CD4-positive, alpha-beta T cell treated with Interleukin-15 for 4 hours (primary cell): ENCODE data around the gene USP5.
A peak's percentile ranks its signal among the peaks of the same experiment; 100 is the strongest.

Source experiments
- DNase-seq: peaks from one replicate; pipeline ENCODE4 v3.0.0-alpha.2; 2020; ENCODE audit warnings: low spot score

Gene USP5, protein sequence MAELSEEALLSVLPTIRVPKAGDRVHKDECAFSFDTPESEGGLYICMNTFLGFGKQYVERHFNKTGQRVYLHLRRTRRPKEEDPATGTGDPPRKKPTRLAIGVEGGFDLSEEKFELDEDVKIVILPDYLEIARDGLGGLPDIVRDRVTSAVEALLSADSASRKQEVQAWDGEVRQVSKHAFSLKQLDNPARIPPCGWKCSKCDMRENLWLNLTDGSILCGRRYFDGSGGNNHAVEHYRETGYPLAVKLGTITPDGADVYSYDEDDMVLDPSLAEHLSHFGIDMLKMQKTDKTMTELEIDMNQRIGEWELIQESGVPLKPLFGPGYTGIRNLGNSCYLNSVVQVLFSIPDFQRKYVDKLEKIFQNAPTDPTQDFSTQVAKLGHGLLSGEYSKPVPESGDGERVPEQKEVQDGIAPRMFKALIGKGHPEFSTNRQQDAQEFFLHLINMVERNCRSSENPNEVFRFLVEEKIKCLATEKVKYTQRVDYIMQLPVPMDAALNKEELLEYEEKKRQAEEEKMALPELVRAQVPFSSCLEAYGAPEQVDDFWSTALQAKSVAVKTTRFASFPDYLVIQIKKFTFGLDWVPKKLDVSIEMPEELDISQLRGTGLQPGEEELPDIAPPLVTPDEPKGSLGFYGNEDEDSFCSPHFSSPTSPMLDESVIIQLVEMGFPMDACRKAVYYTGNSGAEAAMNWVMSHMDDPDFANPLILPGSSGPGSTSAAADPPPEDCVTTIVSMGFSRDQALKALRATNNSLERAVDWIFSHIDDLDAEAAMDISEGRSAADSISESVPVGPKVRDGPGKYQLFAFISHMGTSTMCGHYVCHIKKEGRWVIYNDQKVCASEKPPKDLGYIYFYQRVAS

DNA sequence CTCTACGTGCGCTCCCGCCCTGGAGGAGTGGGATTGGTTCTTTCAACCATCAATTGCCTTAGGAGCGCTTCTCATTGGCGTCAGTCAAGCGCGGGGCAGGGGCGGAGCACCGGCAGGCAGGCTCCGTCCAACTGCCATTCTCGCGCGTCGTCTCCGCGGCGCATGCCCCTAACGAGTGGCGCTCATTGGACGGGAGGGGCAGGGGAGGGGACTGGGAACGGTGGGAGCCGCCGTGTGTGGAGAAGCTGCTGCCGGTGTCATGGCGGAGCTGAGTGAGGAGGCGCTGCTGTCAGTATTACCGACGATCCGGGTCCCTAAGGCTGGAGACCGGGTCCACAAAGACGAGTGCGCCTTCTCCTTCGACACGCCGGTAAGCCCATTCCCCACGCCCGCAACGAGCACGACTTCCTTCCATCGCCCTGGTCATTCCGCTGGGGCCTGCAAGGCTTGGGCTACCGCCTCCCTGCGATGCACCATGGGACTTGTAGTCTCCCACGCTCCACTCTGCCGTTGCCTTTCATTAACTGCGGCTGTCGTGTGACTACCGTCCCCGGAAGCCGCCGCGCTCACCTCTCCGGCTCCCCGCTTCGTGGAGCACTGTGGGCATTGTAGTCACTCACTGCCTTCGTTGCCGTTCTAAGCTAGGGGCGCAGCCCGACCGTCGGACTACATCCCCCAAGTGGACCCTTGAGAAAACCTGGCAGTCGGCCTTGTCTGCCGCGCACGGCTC lies at the start of gene USP5:
Gene USP5 (plus strand): TSS at position 230 of the 730 bp plus-strand sequence. CDS start 30 bp downstream, at position 260.
- DNase-seq, result peak; percentile 99

DNA sequence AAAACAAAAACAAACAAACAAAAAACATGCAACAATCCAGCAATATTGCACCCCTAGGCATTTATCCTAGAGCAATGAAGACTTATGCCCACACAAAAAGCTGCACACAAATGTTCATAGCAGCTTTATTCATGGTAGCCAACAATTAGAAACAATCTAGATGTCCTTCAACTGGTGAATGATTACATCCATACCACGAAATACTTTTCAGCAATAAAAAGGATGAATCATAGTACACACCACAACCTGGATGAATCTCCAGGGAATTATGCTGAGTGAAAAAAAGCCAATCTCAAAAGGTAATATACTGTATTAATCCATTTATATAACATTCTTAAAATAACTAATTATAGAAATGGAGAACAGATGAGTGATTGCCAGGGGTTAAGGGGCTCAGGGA lies 44.8 kb upstream of the USP5 start:
- DNase-seq, result no peak

DNA sequence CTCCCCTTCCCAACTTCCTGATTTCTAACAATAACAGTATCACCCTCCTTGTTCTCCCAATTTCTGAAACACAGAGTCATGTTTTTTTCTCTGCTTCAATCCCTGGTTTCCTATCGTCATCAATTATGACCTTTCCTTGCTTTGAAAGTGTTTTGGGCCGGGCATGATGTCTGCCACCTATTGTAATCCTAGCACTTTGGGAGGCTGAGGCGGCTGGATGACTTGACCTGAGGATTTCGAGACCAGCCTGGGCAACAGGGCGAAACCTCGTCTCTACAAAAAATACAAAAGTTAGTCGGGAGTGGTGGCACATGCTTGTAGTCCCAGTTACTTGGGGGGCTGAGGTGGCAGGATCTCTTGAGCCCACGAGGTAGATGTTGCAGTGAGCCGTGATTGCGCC lies 42.9 kb upstream of the USP5 start:
- DNase-seq, result no peak

DNA sequence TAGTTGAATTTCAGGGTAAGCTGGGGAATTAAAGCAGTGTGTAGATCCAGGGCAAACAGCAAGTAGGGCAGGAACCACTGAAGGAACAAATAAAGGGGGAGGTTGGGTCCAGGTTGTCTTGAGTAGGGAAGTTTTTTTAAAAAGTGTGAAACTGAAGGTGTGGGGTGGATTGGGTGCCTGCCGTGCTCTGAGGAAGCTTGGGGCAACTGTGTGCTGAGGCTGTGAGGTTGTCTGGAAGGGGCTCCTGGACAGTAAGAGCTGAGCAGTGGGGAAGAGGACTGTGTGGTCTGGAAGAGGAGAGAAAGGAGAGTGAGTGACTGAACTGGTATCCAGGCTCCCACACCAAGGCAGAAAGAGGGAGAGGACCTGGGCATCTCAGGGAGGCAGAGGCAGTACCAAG lies 41.2 kb upstream of the USP5 start:
- DNase-seq, result no peak

DNA sequence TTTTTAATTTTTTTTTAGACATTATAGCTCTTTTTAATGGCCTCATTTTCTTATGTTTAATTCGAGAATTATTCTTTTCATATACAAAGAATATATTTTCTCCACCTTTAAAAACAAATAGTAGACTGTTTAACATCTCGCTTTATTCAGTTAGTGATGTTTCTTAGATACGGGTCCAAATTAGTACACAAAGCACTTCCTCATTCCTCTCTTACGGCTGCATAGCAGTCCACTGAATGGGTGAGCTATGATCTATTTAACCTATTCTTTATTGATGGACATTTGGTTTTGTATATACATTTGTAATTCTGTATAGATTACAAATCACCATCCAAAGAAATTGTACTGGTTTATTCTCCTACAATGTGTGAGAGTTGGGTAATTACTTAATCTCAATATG lies 38.6 kb upstream of the USP5 start:
- DNase-seq, result no peak

DNA sequence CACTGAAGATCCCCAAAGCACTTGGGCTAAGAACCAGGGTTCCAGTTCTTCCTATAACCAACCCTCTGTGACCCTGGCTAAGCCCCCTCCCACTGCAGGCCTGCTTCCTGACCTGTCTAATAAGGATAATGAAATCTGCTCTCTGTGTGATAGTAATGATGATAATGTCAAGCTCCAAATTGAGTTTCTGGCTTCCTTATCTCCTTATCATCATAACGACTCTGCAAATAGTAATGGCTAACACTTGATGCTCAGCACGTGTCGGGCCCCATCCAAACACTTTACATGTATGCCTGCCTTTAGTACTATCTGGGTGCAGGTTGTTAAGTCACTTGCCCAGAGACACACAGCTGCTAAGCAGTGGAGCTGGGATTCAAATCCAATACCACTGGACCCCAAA lies 35.4 kb upstream of the USP5 start:
- no peak for DNase-seq

DNA sequence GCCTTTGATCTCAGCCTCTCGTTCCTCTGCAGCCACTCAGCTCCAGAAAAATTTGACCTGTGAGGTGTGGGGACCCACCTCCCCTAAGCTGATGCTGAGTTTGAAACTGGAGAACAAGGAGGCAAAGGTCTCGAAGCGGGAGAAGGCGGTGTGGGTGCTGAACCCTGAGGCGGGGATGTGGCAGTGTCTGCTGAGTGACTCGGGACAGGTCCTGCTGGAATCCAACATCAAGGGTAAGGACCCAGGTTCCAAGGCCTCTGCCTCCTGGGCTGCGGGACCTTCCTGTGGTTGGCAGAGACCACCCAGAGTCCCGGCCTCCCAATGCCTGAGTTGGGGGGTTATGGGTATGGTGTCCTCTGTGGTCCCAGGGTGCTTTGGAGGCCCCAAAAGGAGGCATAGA lies 34.9 kb upstream of the USP5 start:
- no peak for DNase-seq

DNA sequence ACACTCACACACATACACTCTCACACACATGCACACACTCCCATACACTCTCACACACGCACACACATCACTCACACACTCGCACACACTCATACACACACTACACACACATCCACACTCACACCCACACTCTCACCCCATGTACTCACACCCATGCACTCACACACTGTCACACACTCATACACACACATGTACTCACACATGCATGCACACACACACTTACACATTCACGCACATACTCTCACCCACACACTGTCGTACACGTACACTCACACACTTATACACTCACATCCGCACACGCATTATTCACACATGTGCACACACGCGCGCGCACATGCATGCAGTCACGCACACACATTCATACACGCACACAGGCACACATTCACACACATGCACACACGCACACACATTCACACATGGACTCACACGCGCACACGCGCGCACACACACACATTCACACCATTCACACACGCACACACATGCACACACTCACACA lies 34.2 kb upstream of the USP5 start:
- no peak for DNase-seq

DNA sequence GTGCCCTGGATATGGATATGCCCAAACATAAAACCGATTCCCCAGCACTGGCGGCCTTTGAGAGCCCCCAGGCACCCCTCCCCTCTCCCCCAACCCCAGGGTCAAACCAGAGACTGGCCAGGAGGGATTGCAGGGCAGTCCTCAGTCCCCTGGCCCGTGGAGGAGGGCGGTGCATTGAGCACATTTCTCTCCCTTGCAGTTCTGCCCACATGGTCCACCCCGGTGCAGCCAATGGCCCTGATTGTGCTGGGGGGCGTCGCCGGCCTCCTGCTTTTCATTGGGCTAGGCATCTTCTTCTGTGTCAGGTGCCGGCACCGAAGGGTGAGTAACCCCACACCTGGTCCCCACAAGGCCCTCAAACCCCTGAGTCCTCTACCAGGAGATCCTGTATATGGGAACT lies 33.7 kb upstream of the USP5 start:
- DNase-seq, result no peak

DNA sequence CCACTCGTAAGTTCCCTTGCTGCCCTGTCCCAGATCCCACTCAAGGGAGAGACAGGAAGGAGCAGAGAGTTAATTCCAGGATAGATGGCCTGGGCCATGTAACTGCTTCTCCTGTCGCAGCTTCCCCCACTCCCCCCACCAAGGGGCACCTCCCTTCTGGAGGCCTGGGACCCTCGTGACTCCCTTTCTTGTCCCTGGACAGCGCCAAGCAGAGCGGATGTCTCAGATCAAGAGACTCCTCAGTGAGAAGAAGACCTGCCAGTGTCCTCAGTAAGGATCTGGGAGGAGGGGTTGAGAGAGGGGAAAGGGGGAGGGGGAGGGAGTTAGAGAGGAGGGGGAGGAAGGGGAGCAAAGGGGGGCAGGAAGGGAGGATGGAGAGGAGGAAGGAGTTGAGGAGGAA lies 33.3 kb upstream of the USP5 start:
- DNase-seq, result no peak

DNA sequence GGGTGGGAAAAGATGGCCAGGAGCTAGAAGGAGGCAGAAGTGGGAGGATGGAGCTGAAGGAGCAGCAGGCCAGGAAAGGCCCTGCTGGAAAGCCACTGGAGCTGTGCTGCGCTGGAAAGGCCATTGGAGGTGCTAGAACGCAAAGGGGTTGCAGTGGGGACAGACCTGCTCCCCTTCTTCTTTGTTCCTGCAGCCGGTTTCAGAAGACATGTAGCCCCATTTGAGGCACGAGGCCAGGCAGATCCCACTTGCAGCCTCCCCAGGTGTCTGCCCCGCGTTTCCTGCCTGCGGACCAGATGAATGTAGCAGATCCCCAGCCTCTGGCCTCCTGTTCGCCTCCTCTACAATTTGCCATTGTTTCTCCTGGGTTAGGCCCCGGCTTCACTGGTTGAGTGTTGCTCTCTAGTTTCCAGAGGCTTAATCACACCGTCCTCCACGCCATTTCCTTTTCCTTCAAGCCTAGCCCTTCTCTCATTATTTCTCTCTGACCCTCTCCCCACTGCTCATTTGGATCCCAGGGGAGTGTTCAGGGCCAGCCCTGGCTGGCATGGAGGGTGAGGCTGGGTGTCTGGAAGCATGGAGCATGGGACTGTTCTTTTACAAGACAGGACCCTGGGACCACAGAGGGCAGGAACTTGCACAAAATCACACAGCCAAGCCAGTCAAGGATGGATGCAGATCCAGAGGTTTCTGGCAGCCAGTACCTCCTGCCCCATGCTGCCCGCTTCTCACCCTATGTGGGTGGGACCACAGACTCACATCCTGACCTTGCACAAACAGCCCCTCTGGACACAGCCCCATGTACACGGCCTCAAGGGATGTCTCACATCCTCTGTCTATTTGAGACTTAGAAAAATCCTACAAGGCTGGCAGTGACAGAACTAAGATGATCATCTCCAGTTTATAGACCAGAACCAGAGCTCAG lies 32.6 kb upstream of the USP5 start:
- no peak for DNase-seq

DNA sequence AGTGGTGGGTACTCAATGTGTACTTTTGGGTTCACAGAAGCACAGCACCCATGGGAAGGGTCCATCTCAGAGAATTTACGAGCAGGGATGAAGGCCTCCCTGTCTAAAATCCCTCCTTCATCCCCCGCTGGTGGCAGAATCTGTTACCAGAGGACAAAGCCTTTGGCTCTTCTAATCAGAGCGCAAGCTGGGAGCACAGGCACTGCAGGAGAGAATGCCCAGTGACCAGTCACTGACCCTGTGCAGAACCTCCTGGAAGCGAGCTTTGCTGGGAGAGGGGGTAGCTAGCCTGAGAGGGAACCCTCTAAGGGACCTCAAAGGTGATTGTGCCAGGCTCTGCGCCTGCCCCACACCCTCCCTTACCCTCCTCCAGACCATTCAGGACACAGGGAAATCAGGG lies 31.8 kb upstream of the USP5 start:
- DNase-seq, result no peak

DNA sequence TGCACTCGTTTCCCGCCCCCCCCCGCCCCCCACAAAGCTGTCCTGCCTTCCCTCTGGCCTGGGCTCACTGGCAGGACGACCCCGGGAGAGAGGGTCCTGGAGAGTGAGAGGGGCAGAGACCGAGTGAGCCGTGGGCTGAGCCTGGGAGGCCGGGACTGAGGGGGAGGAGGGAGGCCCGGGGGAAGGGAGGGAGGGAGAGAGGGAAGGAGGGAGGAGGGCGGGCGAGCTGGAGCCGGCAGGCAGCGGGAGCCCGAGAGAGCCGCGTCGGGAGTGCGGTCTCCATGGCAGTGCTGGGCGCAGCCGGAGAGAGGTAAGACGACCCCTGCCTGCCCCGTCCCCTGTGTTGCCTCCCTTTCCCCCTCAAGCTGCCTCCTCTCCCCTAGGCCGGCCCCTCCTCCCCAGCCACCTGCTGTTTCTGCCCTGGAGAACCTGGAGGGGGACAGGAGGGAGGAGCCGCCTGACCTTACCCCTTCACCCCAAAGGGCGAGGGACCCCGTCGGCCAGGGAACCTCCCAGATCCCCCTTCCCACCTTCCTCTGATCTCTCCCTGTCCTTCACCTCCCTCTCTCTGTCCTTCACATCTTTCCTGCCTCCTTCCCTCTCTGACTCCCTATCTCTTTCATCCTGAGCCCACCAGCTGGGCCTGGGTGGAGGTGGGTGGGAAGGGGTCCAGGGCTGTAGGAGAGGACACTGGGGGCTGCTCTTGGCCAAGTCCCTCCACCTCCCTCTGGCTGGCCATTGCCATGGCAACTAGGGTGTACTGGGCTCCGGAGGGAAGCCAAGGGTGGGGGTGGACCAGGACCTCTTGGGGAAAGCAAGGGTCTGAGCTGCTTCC lies 30.1 kb upstream of the USP5 start, which contains the start of gene GPR162:
Gene GPR162 (plus strand): TSS at position 231 of the 835 bp plus-strand sequence. CDS start 2,078 bp downstream, outside the sequence.
- DNase-seq, result no peak

DNA sequence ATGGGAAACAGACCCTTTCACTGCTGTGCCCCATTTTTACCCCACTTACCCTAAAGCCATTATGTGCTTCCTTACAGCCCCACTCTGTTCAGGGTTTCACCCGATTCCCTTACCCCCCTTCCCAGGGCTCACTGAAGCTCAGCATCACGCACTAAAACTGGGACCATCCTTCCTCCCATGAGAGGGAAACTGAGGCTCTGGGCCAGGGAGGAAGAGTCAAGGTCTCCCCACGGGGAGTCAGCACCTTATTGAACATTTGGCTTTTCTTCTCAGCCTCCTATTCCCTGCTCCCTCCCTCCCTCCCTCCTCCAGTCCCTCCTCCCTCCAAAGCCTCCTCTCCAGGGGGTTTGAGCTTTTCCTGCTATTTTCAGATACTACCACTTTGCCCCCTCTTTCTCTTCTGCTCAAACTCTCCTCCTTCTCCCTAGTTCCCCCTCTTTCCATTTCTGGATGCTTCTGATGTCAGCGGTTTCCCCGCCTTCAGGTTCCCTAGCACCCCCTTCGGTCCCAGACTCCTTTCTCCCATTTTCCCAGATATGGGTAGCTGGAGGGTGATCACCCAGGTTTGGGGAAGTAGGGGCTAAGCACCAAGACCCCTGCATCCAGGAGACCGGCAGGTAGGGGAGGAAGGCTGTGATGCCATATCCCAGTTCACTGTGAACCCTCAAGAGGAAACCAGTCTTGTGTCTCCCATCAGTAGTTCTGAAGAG lies 29.4 kb upstream of the USP5 start:
- no peak for DNase-seq

DNA sequence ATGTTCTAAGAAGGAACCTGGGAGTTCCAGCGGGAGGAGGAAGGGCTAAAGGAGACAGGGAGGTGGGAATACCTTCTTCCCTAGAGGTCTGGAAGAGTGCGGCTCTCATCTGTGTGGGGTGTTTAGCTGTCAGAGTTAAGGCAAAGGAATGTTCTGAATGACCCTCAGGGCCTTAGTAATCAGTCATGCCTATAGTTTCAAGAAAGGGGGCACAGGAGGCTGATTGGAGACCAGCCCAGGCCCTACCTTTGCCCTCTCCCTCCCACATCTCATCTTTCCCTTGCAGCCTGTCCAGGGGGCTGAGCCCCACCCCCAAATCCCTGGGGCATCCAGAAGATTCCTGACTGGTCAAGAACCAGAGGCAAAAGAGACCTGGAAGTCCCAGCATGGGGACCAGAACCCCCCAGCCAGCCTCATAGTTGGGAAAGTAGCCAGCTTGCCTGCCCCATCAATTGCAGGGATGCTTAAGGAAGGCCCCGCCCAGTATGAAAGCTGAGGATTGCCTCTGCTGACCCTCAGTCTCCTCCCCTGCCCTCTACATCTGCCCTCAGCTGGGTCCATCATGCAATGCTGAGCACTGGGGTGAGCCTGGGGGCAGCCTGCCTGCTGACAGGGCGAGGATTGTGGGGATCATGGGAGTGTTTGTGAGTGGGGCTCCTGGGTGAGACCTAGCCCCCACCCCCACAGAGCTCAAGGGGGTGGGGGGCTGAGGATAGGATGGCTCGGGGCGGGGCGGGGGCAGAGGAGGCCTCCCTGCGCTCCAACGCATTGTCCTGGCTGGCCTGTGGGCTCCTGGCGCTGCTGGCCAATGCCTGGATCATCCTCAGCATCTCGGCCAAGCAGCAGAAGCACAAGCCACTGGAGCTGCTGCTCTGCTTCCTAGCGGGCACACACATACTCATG lies 28.5 kb upstream of the USP5 start:
- no peak for DNase-seq

DNA sequence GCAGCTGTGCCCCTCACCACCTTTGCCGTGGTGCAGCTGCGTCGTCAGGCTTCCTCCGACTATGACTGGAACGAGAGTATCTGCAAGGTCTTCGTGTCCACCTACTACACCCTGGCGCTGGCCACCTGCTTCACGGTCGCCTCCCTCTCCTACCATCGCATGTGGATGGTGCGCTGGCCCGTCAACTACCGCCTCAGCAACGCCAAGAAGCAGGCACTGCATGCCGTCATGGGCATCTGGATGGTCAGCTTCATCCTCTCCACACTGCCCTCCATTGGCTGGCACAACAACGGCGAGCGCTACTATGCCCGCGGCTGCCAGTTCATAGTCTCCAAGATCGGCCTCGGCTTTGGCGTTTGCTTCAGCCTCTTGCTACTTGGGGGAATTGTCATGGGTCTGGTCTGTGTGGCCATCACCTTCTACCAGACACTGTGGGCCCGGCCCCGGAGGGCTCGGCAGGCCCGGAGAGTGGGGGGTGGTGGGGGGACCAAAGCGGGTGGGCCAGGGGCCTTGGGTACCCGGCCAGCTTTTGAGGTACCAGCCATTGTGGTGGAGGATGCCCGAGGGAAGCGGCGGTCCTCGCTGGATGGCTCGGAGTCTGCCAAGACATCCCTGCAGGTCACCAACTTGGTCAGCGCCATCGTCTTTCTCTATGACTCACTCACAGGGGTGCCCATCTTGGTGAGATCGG lies 27.7 kb upstream of the USP5 start:
- no peak for DNase-seq

DNA sequence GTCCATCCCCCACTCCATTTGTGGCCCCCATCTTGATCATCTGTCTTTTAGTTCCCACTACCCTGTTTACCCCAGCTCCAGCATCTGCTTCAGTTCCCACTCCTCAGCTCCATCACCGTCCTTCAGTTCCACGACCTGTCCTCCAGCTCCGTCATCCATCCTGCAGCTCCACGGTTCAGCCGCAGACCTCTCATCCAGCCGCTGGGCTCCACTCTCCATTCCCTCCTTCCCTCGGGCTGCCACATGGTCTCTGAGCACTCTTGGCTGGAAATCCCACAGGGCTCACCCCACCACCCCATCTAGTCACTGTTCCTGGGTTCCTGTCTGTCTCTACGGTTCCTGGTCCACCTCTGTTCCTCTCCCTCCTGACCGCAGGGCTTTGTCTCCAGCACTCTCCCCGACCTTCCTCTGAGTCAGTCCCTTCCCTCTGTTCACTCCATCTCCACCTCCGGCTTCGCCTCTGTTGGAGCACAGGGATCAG lies 27.0 kb upstream of the USP5 start:
- no peak for DNase-seq
